OCI-LY1 (cell line): ENCODE results near the gene KIF19.

Experiments
- CTCF ChIP-seq: fragments of 200-600 bp; sonication (generic), shearing (Covaris generic); IDR thresholded peaks from 2 replicates; pipeline ENCODE4 v1.5.1; 2017; ENCODE audit warnings: mild to moderate bottlenecking, antibody characterized with exemption, low read length, moderate library complexity, mixed read lengths
- EZH2 ChIP-seq: fragments of 200-600 bp; sonication (generic), shearing (Covaris generic); IDR thresholded peaks from 2 replicates; pipeline ENCODE4 v1.8.0; 2017; ENCODE audit warnings: borderline replicate concordance, mixed run types, mild to moderate bottlenecking, antibody characterized with exemption, low read length, moderate library complexity, mixed read lengths

DNA sequence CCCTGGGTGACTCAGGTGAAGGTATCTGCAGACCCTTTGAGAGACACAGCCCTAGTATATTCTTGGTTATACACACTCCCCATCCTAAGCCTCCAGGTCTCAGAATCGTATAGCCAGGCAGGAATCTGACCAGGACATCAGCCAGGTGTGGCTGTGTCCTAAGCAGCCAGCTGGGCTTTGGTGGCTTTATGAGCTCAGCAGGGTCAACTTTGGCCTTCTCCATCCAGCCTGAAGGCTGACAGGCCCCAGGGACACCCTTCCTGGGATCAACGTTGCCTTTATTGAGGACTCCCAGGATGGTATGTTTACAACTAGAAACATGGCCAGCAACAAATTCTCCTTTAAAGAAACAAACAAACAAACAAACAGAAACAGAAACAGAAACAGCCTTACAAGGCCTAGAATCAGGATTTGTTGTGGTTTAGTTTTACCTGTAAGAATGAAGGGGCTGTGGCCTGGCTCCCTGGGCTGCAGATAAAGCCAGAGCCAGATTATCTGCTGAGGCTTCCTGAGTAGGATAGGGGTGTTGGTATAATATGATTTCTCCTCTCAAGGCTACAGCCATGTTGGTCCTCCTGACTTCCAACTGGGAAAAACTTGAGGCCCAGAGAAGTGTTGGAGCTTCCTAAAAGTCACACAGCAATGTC lies 8.5 kb downstream of the KIF19 start:
- TF ChIP-seq CTCF: no peak
- no peak for TF ChIP-seq EZH2
